CD4-positive, alpha-beta T cell treated with Interleukin-10 for 1 hour (primary cell): ENCODE results near the gene SNAP47.

ENCODE experiments used
- DNase-seq: peaks from one replicate; pipeline ENCODE4 v3.0.0-alpha.2; 2020

Gene SNAP47

GRCh38 chr1:227808566-227808965 is 73.3 kb downstream of the SNAP47 start:
- DNase-seq = no peak

- DNase-seq = no peak
Measured at GRCh38 chr1:227809026-227809425, 73.8 kb downstream of the SNAP47 start.

- no peak for DNase-seq
Measured at GRCh38 chr1:227813962-227814361, 78.7 kb downstream of the SNAP47 start.

- DNase-seq = no peak
Measured at GRCh38 chr1:227815468-227816409, 80.5 kb downstream of the SNAP47 start, which contains the start of gene PRSS38. Gene PRSS38 (plus strand): TSS chr1:227815675. CDS start chr1:227815717, 42 bp downstream.

GRCh38 chr1:227816750-227817446 is 81.7 kb downstream of the SNAP47 start:
- peak; percentile 8 for DNase-seq

GRCh38 chr1:227823537-227823936 is 88.3 kb downstream of the SNAP47 start:
- DNase-seq = no peak

- no peak for DNase-seq
Measured at GRCh38 chr1:227824204-227824603, 89.0 kb downstream of the SNAP47 start.

GRCh38 chr1:227828786-227829185 is 93.6 kb downstream of the SNAP47 start:
- DNase-seq = no peak
